Measurements from ENCODE around the gene KPNB1. TPM values are rescaled to one million over a fixed set of nuclear protein-coding genes. Genes with fewer than 3 reads are reported as not detected.
A peak's percentile ranks its signal among the peaks of the same experiment; 100 is the strongest.

Gene KPNB1
- total and polyA plus RNA-seq, 2 of the 8 experiments (the other 6 are each of a cell fraction or from before 2014, with no cell fraction given), result 171 to 625 TPM

GRCh38 chr17:47713980-47714700 is 64.4 kb downstream of the KPNB1 start:
- no peak overlapping the region for H2BK120ac ChIP-seq (replicated peaks; ENCODE audit: low read depth, low read length)
- TF ChIP-seq CBX8 (IDR thresholded peaks at IDR 0.05; ENCODE audit: borderline replicate concordance, low read depth, low read length) (no peak), KDM4A (IDR thresholded peaks at IDR 0.05; ENCODE audit: low read depth, low read length, severe bottlenecking) (no peak), SAP30 (IDR thresholded peaks at IDR 0.05; ENCODE audit: insufficient read depth, insufficient replicate concordance, low read length) (no peak), FOSL1 (IDR thresholded peaks at IDR 0.05; ENCODE audit: insufficient read depth, low read depth, low read length) (no peak), ASH2L (IDR thresholded peaks at IDR 0.05; ENCODE audit: low read length) (no peak), BCL11A (IDR thresholded peaks at IDR 0.05; ENCODE audit: low read depth in 2 of 2, low read length in 2 of 2) (no peak), POU5F1 (IDR thresholded peaks at IDR 0.05; ENCODE audit: low read depth, low read length) (no peak), TEAD4 (IDR thresholded peaks at IDR 0.05; ENCODE audit: low read depth, low read length) (no peak), TBP (IDR thresholded peaks at IDR 0.05; ENCODE audit: low read depth, low read length) (no peak), TAF1 (IDR thresholded peaks at IDR 0.05; ENCODE audit: low read depth, low read length) (no peak), EZH2 (IDR thresholded peaks at IDR 0.05; ENCODE audit: low read depth, low read length, severe bottlenecking) (no peak), JUND (IDR thresholded peaks at IDR 0.05; ENCODE audit: low read length) (no peak)

More at GRCh38 chr17:47713980-47714700, 64.4 kb downstream of the KPNB1 start:
- DNase-seq (ENCODE audit: low read depth in 1 of 2, low spot score in 2 of 2) (no peak), FAIRE-seq (no peak)
- Histone ChIP-seq H3K4me2 (ENCODE audit: insufficient read depth in 1 of 2, low read depth in 2 of 2, low read length in 2 of 2) (no peak overlapping the region), H2BK5ac (ENCODE audit: low read depth, low read length) (0 out of 2 replicates have a peak overlapping the region, but pooled peaks have one; percentile 60), H3K4ac (replicated peaks; ENCODE audit: insufficient read length, low read depth, low read length) (no peak overlapping the region), H2BK20ac (ENCODE audit: low read length) (no peak overlapping the region; the same call in 1 of the 2 replicates), H3K9me3 (ENCODE audit: insufficient read depth in 2 of 2, low read depth in 1 of 2, low read length in 1 of 2) (no peaks in the 10 kb centered on the region), H3K79me1 (ENCODE audit: low read depth, low read length) (no peaks in the 10 kb centered on the region), H3K9ac (replicated peaks in 1 of 4; ENCODE audit: extremely low read depth in 1 of 4, low read depth in 3 of 4, low read length in 3 of 4) (no peak overlapping the region), H3K27ac (ENCODE audit: low read depth, low read length) (no peak overlapping the region; the same call in 1 of the 2 replicates), H3K4me1 (replicated peaks in 1 of 4; ENCODE audit: control insufficient read depth in 3 of 4, insufficient read depth in 4 of 4, low read length in 3 of 4) (peaks cover 0 to 18% (median 6%) of the 10 kb centered on the region in 4 experiments; a peak in 6 of 7 replicates), H4K20me1 (replicated peaks in 1 of 2; ENCODE audit: control insufficient read depth in 1 of 2, insufficient read depth in 2 of 2, low read length in 2 of 2) (no peaks in the 10 kb centered on the region), H3K27me3 (replicated peaks in 1 of 4; ENCODE audit: control insufficient read depth in 3 of 4, extremely low read depth in 1 of 4, insufficient read depth in 3 of 4, low read length in 3 of 4) (peaks cover 0 to 11% (median 4%) of the 10 kb centered on the region in 4 experiments; a peak in 4 of 7 replicates), H4K91ac (replicated peaks; ENCODE audit: insufficient read length, low read length) (no peak overlapping the region), H3K56ac (replicated peaks; ENCODE audit: insufficient read length, low read depth, low read length) (no peak overlapping the region), H3K23me2 (ENCODE audit: low read depth, low read length) (peaks cover under 1% of the 10 kb centered on the region; the same call in 1 of the 2 replicates), H2AK5ac (ENCODE audit: low read depth, low read length) (no peak overlapping the region; the same call in 1 of the 2 replicates), H2BK15ac (ENCODE audit: low read length) (peak overlapping the region; percentile 46; the same call in 1 of the 2 replicates), H2AFZ (ENCODE audit: low read length) (no peak overlapping the region), H4K8ac (ENCODE audit: extremely low read depth, insufficient read depth, low read length) (no peak overlapping the region; the same call in 1 of the 2 replicates), H3K4me3 (ENCODE audit: extremely low read depth in 1 of 4, insufficient read depth in 2 of 4, low read depth in 3 of 4, low read length in 4 of 4) (no peak overlapping the region), H3K23ac (ENCODE audit: insufficient read length) (no peak overlapping the region), H3K14ac (ENCODE audit: insufficient read length) (no peak overlapping the region), H4K5ac (ENCODE audit: insufficient read length, low read depth, low read length) (no peak overlapping the region), H3K79me2 (ENCODE audit: control insufficient read depth in 1 of 2, insufficient read depth in 2 of 2, low read length in 2 of 2) (no peaks in the 10 kb centered on the region), H3K36me3 (ENCODE audit: control insufficient read depth in 2 of 4, insufficient read depth in 4 of 4, low read length in 3 of 4) (no peaks in the 10 kb centered on the region), H3K18ac (ENCODE audit: extremely low read depth, low read length) (no peak overlapping the region), H2BK12ac (ENCODE audit: low read depth, low read length) (peak overlapping the region; percentile 44; the same call in 1 of the 2 replicates)
- WGBS, 2 experiments (ENCODE audit: extremely low coverage in 1 of 2, insufficient coverage in 1 of 2, insufficient read length in 1 of 2, insufficient replicate concordance in 2 of 2, low coverage in 1 of 2, low lambda C conversion rate in 2 of 2, missing lambda C conversion rate in 1 of 2), result 70% methylated on average over 14 of the region's 15 CpGs; no CpG with 5 or more reads in 1 of the 2 experiments
- CTCF ChIA-PET (ENCODE audit: partially characterized antibody), result interaction anchor here (0.7 to 8.3 kb wide), 5 partner anchors 8 to 507 kb away, joined by 3 to 179 read pairs (median 3); partner anchors contain the start of genes TBKBP1 and TBX21
- POLR2A ChIA-PET (ENCODE audit: partially characterized antibody), result interaction anchor here (1.0 to 1.9 kb wide), 4 partner anchors 12 to 27 kb away, joined by 3 to 6 read pairs (median 4); no protein-coding TSS in a partner anchor
